Left ventricle myocardium superior (tissue), 1 donor: ENCODE results near the gene OR1J1. TPM values are rescaled to one million over a fixed set of nuclear protein-coding genes. Genes with fewer than 3 reads are reported as not detected.

ENCODE experiments used
- ATAC-seq: fragments of 200-7000 bp; cut with Tn5 transposase; one replicate; pipeline ENCODE4 v1.9.1; 2020; ENCODE audit warnings: mild to moderate bottlenecking, moderate library complexity
- DNase-seq: peaks from one replicate; pipeline ENCODE4 v3.0.0-alpha.2; 2020
- intact Hi-C: fragments of 100-400 bp; cut with micrococcal nuclease; formaldehyde crosslinking; loops from one replicate; pipeline ENCODE4 v1.11.0; 2022
- long read RNA-seq: library from polyadenylated mRNA; unstranded; transcript quantifications from one replicate; pipeline ENCODE4 v2.0.0, GENCODE V29; 2021
- total RNA-seq: library from RNA; stranded (reverse); fragmentation: NEBNext Ultra II Directional; extraction: Animal tissue kit (Norgen Biotek cat#: 25700); gene quantifications from one replicate; pipeline ENCODE4 v1.2.1, GENCODE V29; 2021
- donor health status: DM: no; HTN: yes; CAD: no; lungs with severe emphysema.

The OR1J1 gene, protein sequence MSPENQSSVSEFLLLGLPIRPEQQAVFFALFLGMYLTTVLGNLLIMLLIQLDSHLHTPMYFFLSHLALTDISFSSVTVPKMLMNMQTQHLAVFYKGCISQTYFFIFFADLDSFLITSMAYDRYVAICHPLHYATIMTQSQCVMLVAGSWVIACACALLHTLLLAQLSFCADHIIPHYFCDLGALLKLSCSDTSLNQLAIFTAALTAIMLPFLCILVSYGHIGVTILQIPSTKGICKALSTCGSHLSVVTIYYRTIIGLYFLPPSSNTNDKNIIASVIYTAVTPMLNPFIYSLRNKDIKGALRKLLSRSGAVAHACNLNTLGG
- total RNA-seq = not detected
- long read RNA-seq = 0 reads

- no peak for ATAC-seq
- intact Hi-C loops = no loop called here
These were observed at the start of gene OR1J1 for GRCh38 chr9:122477826-122478225. TSS of gene OR1J1 (minus strand) at chr9:122477926. CDS start at chr9:122477926, 0 bp downstream.

DNA sequence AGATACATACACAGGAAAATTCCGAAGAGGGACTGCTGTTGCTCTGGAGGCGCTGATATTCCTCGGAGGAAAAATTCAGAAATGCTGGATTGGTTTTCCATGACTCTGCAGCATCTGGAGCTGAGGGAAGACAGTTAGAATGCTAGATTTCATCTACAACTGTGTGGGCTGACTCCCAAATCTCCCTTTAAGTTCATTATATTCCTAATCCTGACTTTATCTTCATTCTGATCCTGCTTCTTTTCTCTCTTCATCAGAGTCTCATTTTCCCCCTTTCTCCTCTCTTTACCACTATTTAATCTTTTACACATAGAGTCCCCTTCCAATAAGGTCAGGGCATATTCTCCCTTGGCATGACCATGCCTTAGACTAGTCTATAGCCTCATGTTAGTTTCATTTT is 49.5 kb upstream of the OR1J1 start, which contains the start of gene OR1N1:
Gene OR1N1 (minus strand): TSS at position 101 of the 400 bp plus-strand sequence. CDS start 0 bp downstream, at position 101.
- intact Hi-C loops = no loop called here
- DNase-seq = no peak
- ATAC-seq = no peak

More at GRCh38 chr9:122477826-122478225, at the start of gene OR1J1:
- DNase-seq = no peak

GRCh38 chr9:122526602-122527001 is 48.9 kb upstream of the OR1J1 start:
- intact Hi-C loops = no loop called here

DNA sequence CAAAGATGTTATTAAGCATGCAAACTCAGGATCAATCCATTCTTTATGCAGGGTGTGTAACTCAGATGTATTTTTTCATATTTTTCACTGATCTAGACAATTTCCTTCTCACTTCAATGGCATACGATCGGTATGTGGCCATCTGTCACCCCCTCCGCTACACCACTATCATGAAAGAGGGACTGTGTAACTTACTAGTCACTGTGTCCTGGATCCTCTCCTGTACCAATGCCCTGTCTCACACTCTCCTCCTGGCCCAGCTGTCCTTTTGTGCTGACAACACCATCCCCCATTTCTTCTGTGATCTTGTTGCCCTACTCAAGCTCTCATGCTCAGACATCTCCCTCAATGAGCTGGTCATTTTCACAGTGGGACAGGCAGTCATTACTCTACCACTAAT is 41.6 kb upstream of the OR1J1 start:
- intact Hi-C loops = no loop called here
- DNase-seq (no peak), ATAC-seq (no peak)

More at GRCh38 chr9:122526602-122527001, 48.9 kb upstream of the OR1J1 start:
- ATAC-seq (no peak), DNase-seq (no peak)

- intact Hi-C loops = no loop called here
- DNase-seq (no peak), ATAC-seq (no peak)
These were observed 41.1 kb upstream of the OR1J1 start, which contains the start of gene OR1J4 for GRCh38 chr9:122518841-122519240. TSS of gene OR1J4 (plus strand) at chr9:122519141. CDS start at chr9:122519141, 0 bp downstream.

GRCh38 chr9:122518226-122518625 is 40.5 kb upstream of the OR1J1 start:
- no peak for ATAC-seq
- intact Hi-C loops = no loop called here
- no peak for DNase-seq

DNA sequence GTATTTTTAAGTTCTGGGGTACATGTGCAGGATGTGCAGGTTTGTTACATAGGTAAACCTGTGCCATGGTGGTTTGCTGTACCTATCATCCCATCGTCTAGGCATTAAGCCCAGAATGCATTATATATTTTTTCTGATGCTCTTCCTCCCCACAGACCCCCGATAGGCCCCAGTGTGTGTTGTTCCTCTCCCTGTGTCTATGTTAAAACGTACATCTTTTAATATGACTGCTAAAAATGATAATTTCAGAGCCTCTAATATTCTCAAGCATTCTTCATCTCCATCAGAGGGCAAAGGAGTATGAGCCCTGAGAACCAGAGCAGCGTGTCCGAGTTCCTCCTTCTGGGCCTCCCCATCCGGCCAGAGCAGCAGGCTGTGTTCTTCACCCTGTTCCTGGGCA is 32.8 kb upstream of the OR1J1 start, which contains the start of gene OR1J2:
Gene OR1J2 (plus strand): TSS at position 301 of the 400 bp plus-strand sequence. CDS start 0 bp downstream, at position 301.
- ATAC-seq (no peak), DNase-seq (no peak)
- intact Hi-C loops = no loop called here

DNA sequence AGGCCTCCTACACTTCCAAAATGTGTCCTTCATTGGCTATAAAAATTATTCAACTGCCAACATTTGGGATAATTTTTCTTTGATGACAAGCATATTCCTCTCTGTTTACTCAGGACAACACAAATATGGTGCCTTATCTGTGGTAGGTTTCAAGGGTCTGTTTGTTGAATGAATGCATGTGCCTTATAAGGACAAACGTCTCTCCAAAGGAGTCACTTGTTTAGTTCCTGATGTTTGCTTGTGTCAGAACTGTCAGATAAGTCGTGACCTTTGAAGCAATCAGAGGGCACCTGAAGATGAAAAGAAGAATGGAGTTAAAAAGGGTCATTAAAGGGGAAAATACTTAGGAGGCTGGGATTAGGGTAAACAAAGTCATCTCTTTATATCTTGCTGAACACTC is 29.2 kb upstream of the OR1J1 start:
- intact Hi-C loops = no loop called here
- DNase-seq (no peak), ATAC-seq (no peak)

DNA sequence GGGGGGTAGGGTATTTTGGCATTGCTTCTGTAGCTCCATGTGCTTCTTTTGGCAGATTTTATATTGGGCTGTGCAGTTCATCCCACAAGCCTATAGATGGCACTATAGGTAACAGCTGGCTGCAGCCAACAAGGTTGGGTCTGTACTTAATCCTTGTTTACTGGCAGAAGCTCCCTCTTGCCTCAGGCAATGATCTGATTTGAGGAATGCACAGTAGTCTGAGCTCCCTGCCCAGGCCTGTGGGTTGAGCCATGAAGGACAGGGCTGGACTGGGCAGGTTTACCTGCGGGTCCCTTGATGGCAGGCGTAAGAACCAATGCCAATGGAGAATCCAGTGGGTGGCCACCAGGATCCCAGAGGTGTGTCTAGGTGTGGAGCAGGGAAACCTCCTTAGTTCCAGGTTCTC is 21.2 kb upstream of the OR1J1 start:
- intact Hi-C loops = no loop called here
- DNase-seq (no peak), ATAC-seq (no peak)

DNA sequence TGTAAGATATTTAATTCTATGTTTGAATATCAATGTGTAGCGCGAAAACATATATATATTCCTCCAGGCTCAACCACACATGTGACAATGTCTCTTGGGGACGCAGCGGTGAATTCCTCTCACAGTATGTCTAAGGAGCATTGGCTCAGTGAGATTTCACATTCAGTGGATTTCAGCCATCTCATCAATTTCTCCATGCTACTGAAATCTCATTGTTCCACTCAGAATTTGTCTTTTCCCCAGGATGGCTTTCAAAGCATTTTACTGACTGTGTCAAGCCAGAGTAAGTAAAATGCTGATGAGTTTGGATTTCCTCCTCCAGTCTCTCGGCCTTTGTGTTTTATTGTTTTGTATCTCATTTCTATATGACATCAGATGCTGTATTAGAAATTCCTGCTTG is 1.3 kb upstream of the OR1J1 start:
- intact Hi-C loops = no loop called here
- DNase-seq = no peak
- ATAC-seq = no peak

- ATAC-seq (no peak), DNase-seq (no peak)
- intact Hi-C loops = no loop called here
These were observed 380 bp downstream of the OR1J1 start for GRCh38 chr9:122477346-122477745.

DNA sequence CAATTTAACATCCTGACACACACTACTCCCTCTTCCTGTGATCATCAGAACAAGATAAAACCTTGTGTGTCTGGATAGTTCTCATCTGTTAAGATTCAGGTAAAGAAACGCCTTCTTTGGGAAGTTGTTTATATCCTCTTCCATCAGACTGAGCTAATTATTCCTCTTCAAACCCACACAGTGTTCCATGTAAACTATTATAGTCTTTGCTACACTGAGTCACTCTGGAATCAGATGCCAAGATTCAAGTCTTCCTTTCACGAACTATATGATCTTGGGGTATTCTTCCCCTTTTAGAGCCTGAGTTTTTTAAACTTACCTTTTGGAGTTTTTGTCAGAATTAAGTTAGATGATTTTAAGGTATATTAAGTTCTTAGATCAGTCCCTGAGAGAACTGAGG is 2.0 kb downstream of the OR1J1 start:
- no peak for ATAC-seq
- no peak for DNase-seq
- intact Hi-C loops = no loop called here

- DNase-seq (no peak), ATAC-seq (no peak)
- intact Hi-C loops = no loop called here
These were observed 3.2 kb downstream of the OR1J1 start for GRCh38 chr9:122474561-122474960.

DNA sequence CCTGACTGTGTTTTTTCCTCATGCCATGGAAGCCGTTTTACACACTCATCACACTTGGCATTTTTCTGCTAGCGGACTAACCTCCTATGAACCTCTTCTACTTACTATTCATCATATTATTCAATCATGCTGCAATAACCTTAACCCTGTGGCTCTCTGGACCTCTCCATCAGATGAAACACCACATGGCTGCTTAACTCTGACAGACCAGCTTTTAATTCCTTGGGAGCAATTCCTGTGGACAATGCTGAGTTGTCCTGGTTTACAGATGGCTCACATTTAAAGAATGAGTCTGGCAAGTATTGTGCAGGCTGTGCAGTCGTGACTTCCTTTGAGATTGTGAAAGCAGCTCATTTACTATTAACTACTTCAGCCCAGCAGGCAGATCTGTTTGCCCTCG is 9.0 kb downstream of the OR1J1 start:
- intact Hi-C loops = no loop called here
- ATAC-seq = no peak
- DNase-seq = no peak

DNA sequence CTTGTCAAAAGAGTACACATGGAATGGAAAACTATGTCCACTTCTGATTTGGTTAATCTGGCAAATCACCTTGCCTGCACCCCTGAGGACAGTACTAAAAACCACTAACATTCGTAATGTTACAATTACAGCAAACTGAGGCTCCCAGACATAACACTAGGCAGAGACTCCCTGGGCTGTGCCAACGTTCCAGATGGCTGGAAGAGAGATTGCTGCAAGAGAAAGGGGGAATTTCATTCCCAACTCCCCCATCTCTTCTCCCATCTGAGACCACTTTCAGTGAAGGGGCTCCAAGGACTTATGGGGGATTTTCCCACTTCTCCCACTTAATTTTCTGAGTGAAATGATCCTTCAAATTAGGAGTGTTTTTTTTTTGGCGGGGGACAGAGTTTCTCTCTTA is 11.3 kb downstream of the OR1J1 start:
- no peak for DNase-seq
- intact Hi-C loops = no loop called here
- ATAC-seq = no peak

GRCh38 chr9:122464633-122465567 is 12.8 kb downstream of the OR1J1 start:
- ATAC-seq (peak; percentile 76), DNase-seq (peak; percentile 47)
- intact Hi-C loops = loop anchor here (2.0 kb wide), 1 partner anchor 346 kb away; no protein-coding TSS in a partner anchor

GRCh38 chr9:122463828-122464632 is 13.7 kb downstream of the OR1J1 start:
- ATAC-seq = no peak
- intact Hi-C loops = loop anchor here (2.0 kb wide), 1 partner anchor 347 kb away; no protein-coding TSS in a partner anchor
- DNase-seq = no peak

DNA sequence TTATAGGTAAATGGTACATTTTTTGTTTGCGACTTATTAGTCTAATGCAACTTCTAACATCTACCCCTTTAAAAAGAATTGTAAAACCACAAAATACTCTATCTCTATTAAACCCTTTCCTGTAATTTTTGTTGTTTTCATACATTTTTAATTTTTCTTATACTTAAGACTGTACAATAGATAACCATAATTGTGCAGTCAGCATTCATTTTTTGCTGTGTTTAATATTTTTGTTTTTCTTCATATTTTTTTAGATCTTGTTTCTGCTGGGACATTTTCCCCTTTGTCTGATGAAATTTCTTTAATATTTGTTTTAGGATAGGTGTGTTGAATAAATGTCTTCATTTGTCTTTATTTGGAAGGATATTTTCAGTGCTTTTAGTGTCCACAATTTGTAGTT is 19.9 kb downstream of the OR1J1 start:
- no peak for ATAC-seq
- no peak for DNase-seq
- intact Hi-C loops = no loop called here

DNA sequence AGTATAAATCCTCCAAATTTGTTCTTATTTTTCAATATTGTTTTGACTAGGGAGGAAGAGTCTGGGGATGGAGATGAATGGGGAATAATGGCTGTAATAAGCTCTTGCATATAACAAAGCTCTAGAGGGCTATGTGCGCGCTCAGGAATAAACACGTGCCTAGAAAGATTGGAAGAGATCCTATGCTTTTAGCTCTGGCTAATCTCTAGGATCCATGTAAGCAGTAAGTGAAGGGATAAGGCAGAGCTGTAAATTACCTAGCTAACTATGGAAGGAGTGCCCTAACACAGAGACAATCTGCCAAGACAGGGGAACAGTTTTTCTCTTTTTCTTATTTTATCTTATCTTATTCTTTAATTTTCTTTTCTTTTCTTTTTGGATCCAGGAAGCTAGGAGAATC is 21.6 kb downstream of the OR1J1 start:
- intact Hi-C loops = no loop called here
- ATAC-seq (no peak), DNase-seq (no peak)
